Measurements from ENCODE around the gene SLFNL1. TPM values are rescaled to one million over a fixed set of nuclear protein-coding genes. Genes with fewer than 3 reads are reported as not detected.

Gene SLFNL1
- total RNA-seq, 4 donors from 2014 or later, result 0.44 to 1.7 (median 0.92) TPM

GRCh38 chr1:40988280-40988679, 33.2 kb downstream of the SLFNL1 start:
- no peak overlapping the region for H3K4me3 ChIP-seq (replicated peaks in 1 of 3)
- H3K36me3 ChIP-seq, result peaks cover 0 to 4% of the 10 kb centered on the region in 2 donors
- DNase-seq, result no peak
- intact Hi-C loops (cut with DNase I), result no loop called here
- TF ChIP-seq CTCF (IDR thresholded peaks at IDR 0.05) (no peak), POLR2A (IDR thresholded peaks at IDR 0.05) (no peak)
- H3K27me3 ChIP-seq, result no peaks in the 10 kb centered on the region
- no peaks in the 10 kb centered on the region for H3K9me3 ChIP-seq
- no peak overlapping the region for H3K27ac ChIP-seq
- peaks cover 25 to 38% of the 10 kb centered on the region in 2 donors for H3K4me1 ChIP-seq
- WGBS, 2 donors, result 91% methylated on average over 3 of the region's 3 CpGs

GRCh38 chr1:40987439-40988276, 33.9 kb downstream of the SLFNL1 start:
- Histone ChIP-seq H3K9me3 (no peaks in the 10 kb centered on the region), H3K36me3 (peaks cover 0 to 4% of the 10 kb centered on the region in 2 donors), H3K4me1 (peaks cover 25 to 44% of the 10 kb centered on the region in 2 donors), H3K4me3 (replicated peaks in 1 of 3) (no peak overlapping the region), H3K27ac (peak overlapping the region in 1 of 3 donors; percentile 87), H3K27me3 (no peaks in the 10 kb centered on the region)
- WGBS, 2 donors, result 89 to 97% methylated on average over 9 of the region's 9 CpGs
- no peak for TF ChIP-seq POLR2A (IDR thresholded peaks at IDR 0.05)
- TF ChIP-seq CTCF (IDR thresholded peaks at IDR 0.05), result no peak
- DNase-seq, result no peak
- intact Hi-C loops (cut with DNase I), result no loop called here

- Histone ChIP-seq H3K9me3 (no peaks in the 10 kb centered on the region), H3K36me3 (peaks cover 0 to 4% of the 10 kb centered on the region in 2 donors), H3K4me1 (peaks cover 30 to 51% of the 10 kb centered on the region in 2 donors), H3K27ac (peak overlapping the region; percentile 52 to 87 (median 78)), H3K27me3 (no peaks in the 10 kb centered on the region), H3K4me3 (replicated peaks in 1 of 3) (no peak overlapping the region)
- no peak for TF ChIP-seq POLR2A (IDR thresholded peaks at IDR 0.05)
- no peak for TF ChIP-seq CTCF (IDR thresholded peaks at IDR 0.05)
- intact Hi-C loops (cut with DNase I), result no loop called here
- 78 to 89% methylated on average over 1 to 3 of the region's 3 CpGs for WGBS, 2 donors
- no peak for DNase-seq
Observed at GRCh38 chr1:40986956-40987355, 34.6 kb downstream of the SLFNL1 start.

- Histone ChIP-seq H3K4me3 (replicated peaks in 1 of 3) (no peak overlapping the region), H3K9me3 (no peaks in the 10 kb centered on the region), H3K27ac (peak overlapping the region; percentile 65 to 87 (median 78)), H3K36me3 (peaks cover 0 to 4% of the 10 kb centered on the region in 2 donors), H3K27me3 (no peaks in the 10 kb centered on the region), H3K4me1 (peaks cover 36 to 57% of the 10 kb centered on the region in 2 donors)
- TF ChIP-seq CTCF (IDR thresholded peaks at IDR 0.05) (no peak), POLR2A (IDR thresholded peaks at IDR 0.05) (no peak)
- WGBS, 2 donors, result 89 to 93% methylated on average over 10 of the region's 10 CpGs
- no peak for DNase-seq
- intact Hi-C loops (cut with DNase I), result no loop called here
Observed at GRCh38 chr1:40986328-40986783, 35.2 kb downstream of the SLFNL1 start.

GRCh38 chr1:40985875-40986274, 35.6 kb downstream of the SLFNL1 start:
- peaks cover 0 to 4% of the 10 kb centered on the region in 2 donors for H3K36me3 ChIP-seq
- intact Hi-C loops (cut with DNase I), result no loop called here
- no peaks in the 10 kb centered on the region for H3K9me3 ChIP-seq
- TF ChIP-seq POLR2A (IDR thresholded peaks at IDR 0.05) (no peak), CTCF (IDR thresholded peaks at IDR 0.05) (no peak)
- H3K27ac ChIP-seq, result peak overlapping the region; percentile 65 to 87 (median 78)
- peaks cover 37 to 57% of the 10 kb centered on the region in 2 donors for H3K4me1 ChIP-seq
- 83 to 94% methylated on average over 3 of the region's 3 CpGs for whole genome bisulfite sequencing, 2 donors
- no peaks in the 10 kb centered on the region for H3K27me3 ChIP-seq
- DNase-seq, result no peak
- H3K4me3 ChIP-seq (replicated peaks in 1 of 3), result no peak overlapping the region
